DMS79 treated with DMSO at 0.1 percent for 48 hours (cell line): ENCODE results near the gene FOXN1.
"Not testable (repeated sequence)": the region's sequence is repeated elsewhere in the genome, so short reads cannot be mapped to it uniquely, and the experiment has no call there.

Source experiments
- DNase-seq: peaks from one replicate; lab custom pipeline; 2025; lab: John Stamatoyannopoulos, UW

Gene FOXN1

DNA sequence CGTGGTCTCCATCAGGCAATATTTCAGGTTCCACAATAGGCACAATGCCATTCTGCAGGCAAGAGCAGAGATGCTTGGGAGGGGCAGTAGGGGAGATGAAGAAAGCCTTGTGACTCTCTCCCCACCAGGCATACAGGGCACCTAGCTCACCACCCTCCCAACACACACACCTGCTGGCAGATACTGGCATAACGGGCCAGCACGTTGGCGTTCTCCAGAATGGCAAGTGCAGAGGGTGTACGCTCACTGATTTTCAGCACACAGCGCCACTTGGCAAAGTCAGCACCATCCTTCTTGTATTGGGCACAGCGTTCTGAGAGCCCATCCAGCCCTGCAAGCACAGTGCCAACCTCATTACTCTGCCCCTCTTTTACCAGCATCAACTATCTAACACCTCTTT lies 68.4 kb downstream of the FOXN1 start:
- DNase-seq, result no peak

DNA sequence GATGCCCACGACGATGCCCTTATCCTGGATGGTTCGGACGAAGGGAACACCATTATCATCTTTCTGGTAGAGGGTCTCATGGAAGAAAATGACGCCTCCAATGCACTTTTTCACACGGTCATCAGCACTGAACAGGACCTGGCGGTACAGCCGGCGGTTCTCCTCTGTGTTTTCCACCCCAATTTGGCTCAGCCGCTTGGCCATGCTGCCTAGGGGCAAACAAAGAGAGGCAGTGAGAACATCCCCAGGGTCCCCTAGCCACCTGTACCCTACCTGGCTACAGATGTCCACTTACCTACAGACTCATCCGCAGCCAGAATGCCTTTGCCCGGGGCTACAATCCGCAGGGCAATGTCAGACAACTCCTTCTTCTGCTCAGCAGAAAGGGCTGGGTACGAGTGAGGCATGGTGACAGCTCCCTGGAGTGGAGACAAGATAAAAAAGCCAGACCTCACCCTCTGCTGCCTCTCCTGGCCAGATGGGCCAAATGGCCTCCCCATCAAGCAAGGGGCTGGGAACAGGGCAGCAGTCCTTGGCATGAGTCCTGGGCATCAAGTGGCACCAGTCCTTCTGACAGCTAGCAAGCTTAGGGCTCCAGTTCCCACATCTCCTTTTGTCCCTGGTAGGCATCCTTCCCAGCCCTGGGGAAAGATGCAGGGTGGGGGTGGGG lies 69.1 kb downstream of the FOXN1 start:
- no peak for DNase-seq

DNA sequence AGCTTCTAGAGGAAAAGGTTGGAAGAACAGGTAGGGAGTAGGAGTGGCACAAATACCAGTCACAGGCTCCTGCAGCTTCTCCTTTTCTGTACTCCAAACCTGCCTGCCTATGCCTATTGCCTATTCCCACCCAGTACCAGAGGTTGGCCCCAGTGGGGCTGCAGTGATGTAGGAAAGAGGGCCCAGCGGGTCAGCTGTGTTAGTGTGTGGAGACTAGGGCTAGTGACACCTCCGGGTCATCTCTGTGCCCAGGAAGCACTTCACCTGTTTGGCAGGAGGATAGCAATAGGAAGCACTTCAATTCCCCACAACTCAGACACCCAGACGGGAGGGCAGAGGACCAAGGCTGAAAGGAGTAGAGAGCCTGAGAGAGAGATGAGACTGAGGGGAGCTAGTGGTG lies 69.9 kb downstream of the FOXN1 start:
- not testable (repeated sequence) for DNase-seq

DNA sequence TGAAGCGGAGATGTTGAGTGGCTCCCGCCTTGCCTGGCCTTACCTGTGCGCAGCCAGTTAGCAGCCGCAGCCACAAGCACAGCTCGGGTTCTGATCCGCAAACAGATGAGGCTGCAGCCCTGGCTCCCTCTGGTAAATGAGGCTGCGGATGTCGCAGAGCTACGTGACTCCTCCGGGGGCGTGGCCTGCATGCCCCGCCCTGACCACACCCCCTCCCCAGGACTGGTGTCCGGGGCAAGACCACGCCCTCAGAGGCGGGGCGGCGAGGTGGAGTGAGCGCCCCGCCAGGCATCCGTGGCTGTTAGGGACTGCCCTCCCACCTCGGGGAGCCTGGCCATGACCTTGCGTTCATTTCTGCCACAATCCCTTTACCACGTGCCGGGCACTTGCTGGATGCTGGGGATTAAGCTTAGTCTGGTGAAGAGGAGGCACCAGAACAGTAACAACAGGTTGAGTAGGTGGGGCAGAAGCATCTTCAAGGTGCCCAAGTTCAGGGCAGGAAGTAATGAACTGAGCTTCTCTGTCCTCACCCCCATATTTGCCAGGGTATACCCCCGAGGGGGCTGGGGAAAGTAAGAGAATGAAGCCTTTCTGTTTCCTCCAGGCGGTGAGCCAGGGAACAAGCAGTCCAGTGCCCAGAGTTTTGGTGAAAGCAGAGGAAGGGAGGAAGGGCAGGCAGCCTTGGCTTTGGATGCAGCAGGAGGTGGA lies 70.8 kb downstream of the FOXN1 start, which contains the start of gene ALDOC:
ALDOC (minus strand) TSS at position 138 of the 708 bp plus-strand sequence. CDS start 1,363 bp downstream, outside the sequence.
- no peak for DNase-seq

DNA sequence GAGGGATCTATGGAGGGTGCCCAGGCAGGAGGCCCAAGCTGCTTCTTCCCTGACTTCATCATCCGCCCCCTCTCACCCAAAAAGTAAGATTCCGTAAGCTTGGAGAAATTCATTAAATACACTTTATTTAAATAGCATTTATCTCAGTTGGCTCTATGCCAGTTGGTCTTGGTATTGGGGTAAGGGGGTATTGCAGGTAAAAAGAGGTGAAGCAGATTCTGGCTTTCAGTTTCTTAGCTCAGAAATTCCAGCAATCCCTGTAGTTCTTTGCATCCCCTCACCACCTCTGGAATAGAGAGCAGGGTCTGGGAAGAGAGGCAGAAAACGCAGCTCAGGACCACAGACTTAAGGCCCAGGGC lies 71.3 kb downstream of the FOXN1 start:
- no peak for DNase-seq

DNA sequence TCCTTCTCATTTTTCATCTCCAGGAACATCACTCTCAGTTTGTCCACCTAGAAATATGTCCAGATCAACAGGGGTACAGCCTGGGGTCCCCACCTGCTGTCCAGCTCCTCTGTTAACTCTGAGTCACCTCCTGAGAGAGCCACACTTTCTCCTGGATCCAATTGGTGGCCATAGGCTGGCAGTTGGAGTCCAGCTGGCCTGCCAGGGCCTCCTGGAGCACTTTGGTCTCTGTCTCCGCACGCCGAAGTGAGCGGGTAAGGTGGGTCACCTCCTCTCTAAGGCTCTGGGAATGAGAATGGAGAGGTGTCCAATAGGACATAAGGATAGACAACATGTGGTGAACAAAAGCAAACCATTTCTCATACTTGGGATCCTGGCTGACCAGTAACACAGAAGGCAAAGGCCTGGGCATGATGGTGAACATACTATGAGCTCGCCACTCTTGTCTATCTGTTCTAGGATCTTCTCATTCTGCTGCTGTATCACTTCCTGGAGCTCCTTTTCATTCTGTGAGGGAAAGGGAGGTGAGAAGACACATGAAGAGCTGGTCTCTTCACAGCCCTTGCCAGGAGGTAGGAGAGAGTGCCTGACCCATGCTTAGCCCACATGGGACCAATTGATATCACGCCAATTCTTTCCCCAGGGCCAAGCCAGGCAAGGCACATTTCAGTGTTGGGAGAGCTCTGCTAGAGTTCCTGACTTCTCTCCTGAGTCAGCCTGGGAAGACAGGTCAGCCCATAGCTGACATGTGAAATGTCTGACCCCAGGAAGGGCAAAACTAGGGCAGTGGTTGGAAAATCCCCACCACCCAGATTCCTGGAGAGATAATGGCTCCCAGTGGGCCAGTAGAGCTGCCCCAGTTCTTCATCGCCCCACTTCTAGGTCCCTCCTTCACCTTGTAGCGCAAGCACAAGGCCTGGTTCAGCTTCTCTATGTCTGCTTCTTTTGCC lies 72.4 kb downstream of the FOXN1 start:
- no peak for DNase-seq

DNA sequence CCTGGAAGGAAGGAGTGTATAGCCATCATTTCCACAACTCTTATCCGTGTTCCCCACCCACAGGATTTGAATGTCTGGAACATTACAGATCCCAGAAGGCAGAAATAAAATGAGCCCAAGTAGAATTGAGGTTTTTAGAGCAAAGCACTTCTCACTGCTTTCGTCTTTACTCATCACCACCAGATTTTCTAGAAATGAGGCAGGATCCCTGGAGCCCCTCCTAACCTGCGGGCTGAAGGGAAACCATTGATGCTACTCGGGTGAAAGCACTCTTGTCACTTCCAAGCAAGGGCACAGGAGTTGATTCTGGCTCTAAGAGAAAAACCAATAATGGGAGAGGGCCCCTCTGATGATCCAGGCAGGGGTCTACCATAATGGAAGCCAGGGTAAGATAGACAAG lies 73.4 kb downstream of the FOXN1 start:
- no peak for DNase-seq

DNA sequence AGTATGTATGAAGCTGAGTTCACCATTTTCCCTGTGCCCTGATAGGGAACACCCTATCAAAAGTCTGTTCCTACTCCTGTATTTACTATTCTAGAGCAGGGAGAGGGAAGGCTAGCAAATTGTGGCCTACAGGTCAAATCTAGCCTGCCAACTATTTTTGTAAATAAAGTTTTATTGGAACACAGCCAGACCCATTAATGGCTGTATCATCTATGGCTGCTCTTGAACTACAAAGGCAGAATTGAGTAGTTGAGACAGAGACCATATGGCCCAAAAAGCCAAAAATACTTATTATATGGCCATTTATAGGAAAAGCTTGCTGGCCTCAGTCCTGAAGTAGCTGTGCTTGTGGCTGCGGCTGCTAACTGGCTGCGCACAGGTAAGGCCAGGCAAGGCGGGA lies 74.8 kb downstream of the FOXN1 start:
- no peak for DNase-seq

DNA sequence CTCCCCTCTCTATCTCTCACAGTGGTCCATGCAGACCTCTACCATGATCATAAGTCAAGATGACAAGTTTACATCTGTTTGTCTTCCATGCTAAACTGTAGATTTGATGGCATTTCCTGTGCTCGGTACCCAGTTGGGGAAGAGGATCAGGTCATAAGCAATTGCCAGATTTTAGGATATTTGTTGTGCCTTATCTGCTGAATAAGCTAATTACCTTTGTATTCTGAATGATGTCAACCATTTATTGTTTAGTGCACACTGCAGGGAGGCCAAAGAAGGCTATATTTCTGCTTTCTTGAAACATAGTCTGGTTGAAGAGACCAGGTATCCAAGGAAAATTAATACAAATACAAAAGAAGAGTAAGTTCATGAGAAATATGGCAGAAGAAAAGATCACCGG lies 76.4 kb downstream of the FOXN1 start:
- no peak for DNase-seq

DNA sequence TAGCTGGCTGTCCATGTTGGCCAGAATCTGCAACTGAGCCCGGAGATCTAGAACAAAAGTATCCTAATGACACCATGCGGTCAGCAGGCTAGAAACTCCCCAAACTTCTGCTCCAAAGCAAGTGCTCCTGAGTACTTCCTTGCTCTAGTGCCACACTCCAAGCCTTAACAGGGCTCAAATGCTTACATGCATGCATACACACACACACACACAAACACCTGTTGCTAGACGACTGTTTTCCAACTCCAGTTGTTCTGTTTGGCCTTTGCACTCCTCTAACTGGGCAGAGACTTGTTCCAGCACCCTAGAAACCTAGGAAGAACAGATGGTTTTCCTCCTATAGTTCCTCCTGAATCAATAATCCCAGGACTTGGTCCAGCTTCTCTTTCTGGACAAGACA lies 78.3 kb downstream of the FOXN1 start:
- no peak for DNase-seq

DNA sequence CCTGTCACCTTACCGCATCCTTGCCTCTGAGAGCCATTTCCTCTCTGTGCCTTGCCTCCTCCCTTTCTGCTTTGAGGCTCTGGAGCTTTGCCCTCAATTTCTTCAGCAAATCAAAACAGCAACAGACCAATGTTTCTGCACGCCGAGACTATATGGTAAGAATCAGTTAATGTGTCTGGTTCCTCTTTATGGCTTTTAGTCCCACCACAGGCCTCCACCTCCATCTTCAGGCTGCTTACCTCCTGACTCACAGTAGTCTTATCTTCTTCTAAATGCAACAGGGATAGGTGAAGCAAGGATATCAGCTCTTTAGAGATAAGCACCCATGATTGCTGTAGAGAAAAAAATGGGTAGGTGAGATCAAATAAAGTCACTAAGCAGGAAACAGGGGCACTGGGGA lies 79.7 kb downstream of the FOXN1 start:
- DNase-seq, result no peak
